Testis (tissue), 3 donors: ENCODE data around the gene ITPK1. TPM values are rescaled to one million over a fixed set of nuclear protein-coding genes. Genes with fewer than 3 reads are reported as not detected.

ENCODE experiments used
- DNase-seq: peaks from one replicate; pipeline ENCODE4 v3.0.0-alpha.2; 2019
- H3K27ac ChIP-seq, 2 donors: fragments of 200-600 bp; sonication (generic); one replicate each; pipeline ENCODE4 v1.5.1; 2019
- H3K27me3 ChIP-seq: fragments of 200-600 bp; sonication (generic); one replicate; pipeline ENCODE4 v1.5.1; 2019
- H3K36me3 ChIP-seq: fragments of 200-600 bp; sonication (generic); one replicate; pipeline ENCODE4 v1.5.1; 2017; ENCODE audit warnings: low read depth; ENCODE audit errors: missing control alignments
- H3K4me1 ChIP-seq: fragments of 200-600 bp; sonication (generic); one replicate; pipeline ENCODE4 v1.5.1; 2019
- H3K4me3 ChIP-seq, 2 donors: fragments of 200-600 bp; sonication (generic); one replicate each; pipeline ENCODE4 v1.5.1; 2017 to 2019
- H3K9me3 ChIP-seq: fragments of 200-600 bp; sonication (generic); one replicate; pipeline ENCODE4 v1.5.1; 2017
- POLR2A ChIP-seq: fragments of 450-650 bp; IDR thresholded peaks from one replicate; pipeline ENCODE4 v1.6.1; 2017; ENCODE audit warnings: antibody characterized with exemption, mild to moderate bottlenecking, moderate library complexity
- WGBS, 2 donors: methylation state at CpG; one replicate each; pipeline ENCODE4 v1.1.5; 2018; 5-methylcytosine and 5-hydroxymethylcytosine counted together
- intact Hi-C: fragments of 100-400 bp; cut with DNase I; formaldehyde crosslinking; loops from one replicate; pipeline ENCODE4 v1.15.1; 2023; ENCODE audit warnings: low total_unique reads
- polyA plus RNA-seq: library from polyadenylated mRNA; stranded (reverse); fragments of 350-450 nt; fragmentation: Illumina TruSeq; extraction: RNeasy Lipid Tissue Mini Kit (QIAGEN cat#74804); gene quantifications from one replicate; pipeline ENCODE4 v1.2.3, GENCODE V29; 2014; ENCODE audit warnings: low read depth, low replicate concordance; ENCODE audit not compliant: insufficient read depth
- total RNA-seq, 2 donors: library from RNA; depleted of rRNA; stranded (reverse); fragments of >200 nt; gene quantifications; one replicate each; pipeline ENCODE4 v1.2.3, GENCODE V29; 2016
- TF ChIP-seq, protein P1 (sequence below), 3 experiments: fragments of 450-650 bp in 2 of 3; fragments of 200-600 bp in 1 of 3; sonication (generic) in 1 of 3; IDR thresholded peaks; one replicate each; pipeline ENCODE4 v1.5.1; 2016 to 2019; ENCODE audit warnings: antibody characterized with exemption in 3 of 3, mild to moderate bottlenecking in 2 of 3, moderate library complexity in 1 of 3

The ITPK1 gene
- total and polyA plus RNA-seq, 3 donors from 2014 or later: 78.3 to 92.5 (median 90.6) TPM

DNA sequence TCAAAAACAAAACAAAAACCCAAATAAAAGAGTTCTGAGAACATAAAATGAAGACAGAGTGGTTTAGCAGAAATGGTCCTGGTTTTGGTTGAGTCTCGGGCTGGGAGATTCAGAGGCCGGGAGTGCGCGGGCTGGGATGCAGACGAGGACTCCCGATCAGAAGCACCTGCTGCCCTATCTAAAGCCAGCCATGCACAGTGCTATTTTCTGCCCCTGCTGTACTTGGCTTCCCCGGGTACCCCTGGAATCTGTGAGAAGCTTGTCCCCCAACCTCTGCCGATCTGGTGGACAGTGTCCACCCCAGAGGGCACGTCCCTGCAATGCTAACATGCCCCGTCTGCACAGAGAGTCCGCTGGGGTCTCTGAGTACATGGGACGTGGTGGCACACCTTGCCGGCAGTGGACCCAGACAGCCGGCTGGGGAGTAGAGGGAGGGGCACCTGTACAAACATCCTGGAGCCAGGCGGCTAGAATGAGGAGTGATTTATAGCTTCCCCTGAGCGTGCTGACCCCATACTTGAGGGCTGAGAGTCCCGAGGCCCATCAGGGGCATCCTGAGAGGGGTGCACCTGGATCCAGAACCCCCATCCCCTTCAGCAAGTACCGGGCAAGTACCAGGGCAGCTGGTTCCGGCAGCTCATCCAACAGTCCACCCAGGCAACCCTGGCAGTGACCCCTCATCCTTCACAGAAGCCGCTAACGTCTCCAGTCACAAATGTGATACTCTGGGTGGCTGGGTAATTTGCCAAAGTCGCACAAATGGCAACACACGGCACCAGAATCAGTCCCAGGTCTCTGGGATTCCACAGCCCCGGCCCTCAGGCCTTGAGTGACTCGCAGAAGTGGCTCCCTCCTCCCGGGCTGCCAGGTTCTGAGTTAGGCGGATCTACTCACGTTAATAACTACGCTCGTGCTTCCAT lies 155.7 kb downstream of the ITPK1 start:
- WGBS, 2 donors: 89 to 90% methylated on average over 22 to 30 of the region's 30 CpGs
- Histone ChIP-seq H3K9me3 (no peaks in the 10 kb centered on the region), H3K27me3 (no peaks in the 10 kb centered on the region), H3K4me1 (peaks cover 12% of the 10 kb centered on the region), H3K27ac (no peak overlapping the region), H3K4me3 (no peak overlapping the region), H3K36me3 (no peaks in the 10 kb centered on the region)
- no peak for DNase-seq
- TF ChIP-seq POLR2A: no peak
- TF ChIP-seq, protein P1, sequence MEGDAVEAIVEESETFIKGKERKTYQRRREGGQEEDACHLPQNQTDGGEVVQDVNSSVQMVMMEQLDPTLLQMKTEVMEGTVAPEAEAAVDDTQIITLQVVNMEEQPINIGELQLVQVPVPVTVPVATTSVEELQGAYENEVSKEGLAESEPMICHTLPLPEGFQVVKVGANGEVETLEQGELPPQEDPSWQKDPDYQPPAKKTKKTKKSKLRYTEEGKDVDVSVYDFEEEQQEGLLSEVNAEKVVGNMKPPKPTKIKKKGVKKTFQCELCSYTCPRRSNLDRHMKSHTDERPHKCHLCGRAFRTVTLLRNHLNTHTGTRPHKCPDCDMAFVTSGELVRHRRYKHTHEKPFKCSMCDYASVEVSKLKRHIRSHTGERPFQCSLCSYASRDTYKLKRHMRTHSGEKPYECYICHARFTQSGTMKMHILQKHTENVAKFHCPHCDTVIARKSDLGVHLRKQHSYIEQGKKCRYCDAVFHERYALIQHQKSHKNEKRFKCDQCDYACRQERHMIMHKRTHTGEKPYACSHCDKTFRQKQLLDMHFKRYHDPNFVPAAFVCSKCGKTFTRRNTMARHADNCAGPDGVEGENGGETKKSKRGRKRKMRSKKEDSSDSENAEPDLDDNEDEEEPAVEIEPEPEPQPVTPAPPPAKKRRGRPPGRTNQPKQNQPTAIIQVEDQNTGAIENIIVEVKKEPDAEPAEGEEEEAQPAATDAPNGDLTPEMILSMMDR (IDR thresholded peaks at IDR 0.05): no peak
- intact Hi-C loops: no loop called here

DNA sequence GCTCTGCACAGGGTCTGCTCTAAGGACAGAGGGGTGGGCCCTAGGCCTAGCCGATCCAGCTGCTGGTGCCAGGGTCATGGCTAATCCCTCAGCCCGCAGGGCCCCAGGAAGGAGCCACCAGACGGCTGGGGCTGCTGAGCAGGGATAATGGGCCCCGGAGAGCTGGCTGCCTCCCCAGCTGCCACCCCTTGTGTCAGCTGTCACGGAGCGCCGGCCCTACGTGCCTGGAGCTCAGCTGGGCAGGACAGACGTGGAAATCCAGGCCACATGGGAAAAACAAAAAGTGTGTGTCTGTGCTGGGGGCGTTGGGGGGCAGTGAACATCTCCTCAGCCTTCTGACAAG lies 156.6 kb downstream of the ITPK1 start:
- no peak for TF ChIP-seq POLR2A
- TF ChIP-seq, protein P1 (IDR thresholded peaks at IDR 0.05): no peak
- no peak for DNase-seq
- no peaks in the 10 kb centered on the region for H3K36me3 ChIP-seq
- peaks cover 7% of the 10 kb centered on the region for H3K4me1 ChIP-seq
- no peaks in the 10 kb centered on the region for H3K9me3 ChIP-seq
- intact Hi-C loops: no loop called here
- 66 to 90% methylated on average over 7 to 10 of the region's 10 CpGs for WGBS, 2 donors
- no peak overlapping the region for H3K4me3 ChIP-seq
- no peaks in the 10 kb centered on the region for H3K27me3 ChIP-seq
- H3K27ac ChIP-seq: no peak overlapping the region

DNA sequence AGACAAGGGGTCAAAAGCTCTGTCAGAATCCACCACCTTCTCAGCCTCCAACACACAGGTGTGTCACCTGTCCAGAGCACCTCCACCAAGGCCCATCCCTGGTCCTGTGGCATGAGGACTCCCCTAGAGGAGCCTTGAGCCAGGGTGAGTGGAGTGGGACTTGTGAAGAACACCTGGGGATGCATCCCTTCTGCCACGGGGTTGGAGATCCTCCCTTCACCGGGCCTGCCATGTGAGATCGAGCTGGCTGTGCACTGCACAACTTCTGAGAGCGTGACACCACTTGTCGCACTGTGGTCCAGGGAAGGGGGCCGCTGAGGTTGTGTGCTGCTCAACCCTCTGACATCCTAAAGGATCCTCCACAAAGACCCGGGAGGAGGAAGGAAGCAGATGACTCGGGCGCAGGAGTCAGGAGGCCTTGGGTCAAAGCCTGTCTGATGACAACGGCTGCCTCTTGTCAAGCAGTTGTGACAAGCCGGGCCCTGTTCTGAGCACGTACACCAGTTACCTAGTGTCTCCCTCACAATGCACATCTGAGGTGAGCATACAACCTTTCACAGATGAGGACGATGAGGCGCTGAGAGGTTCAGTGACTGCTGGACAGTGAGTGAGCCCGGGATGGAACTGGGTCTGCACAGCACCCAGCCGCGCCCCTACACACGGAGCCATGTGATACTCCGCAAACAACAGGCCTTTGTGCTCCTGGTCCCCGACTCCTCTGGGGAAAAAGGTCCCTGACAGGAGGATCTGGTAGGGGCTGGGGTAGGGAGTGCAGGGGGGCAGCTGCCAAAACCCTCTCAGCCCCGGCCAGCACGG lies 157.1 kb downstream of the ITPK1 start:
- Histone ChIP-seq H3K4me3 (no peak overlapping the region), H3K9me3 (no peaks in the 10 kb centered on the region), H3K36me3 (no peaks in the 10 kb centered on the region), H3K27ac (no peak overlapping the region), H3K4me1 (peaks cover 3% of the 10 kb centered on the region), H3K27me3 (no peaks in the 10 kb centered on the region)
- 87 to 90% methylated on average over 14 to 22 of the region's 22 CpGs for WGBS, 2 donors
- no peak for DNase-seq
- TF ChIP-seq, protein P1 (IDR thresholded peaks at IDR 0.05): no peak
- no peak for TF ChIP-seq POLR2A
- intact Hi-C loops: no loop called here

DNA sequence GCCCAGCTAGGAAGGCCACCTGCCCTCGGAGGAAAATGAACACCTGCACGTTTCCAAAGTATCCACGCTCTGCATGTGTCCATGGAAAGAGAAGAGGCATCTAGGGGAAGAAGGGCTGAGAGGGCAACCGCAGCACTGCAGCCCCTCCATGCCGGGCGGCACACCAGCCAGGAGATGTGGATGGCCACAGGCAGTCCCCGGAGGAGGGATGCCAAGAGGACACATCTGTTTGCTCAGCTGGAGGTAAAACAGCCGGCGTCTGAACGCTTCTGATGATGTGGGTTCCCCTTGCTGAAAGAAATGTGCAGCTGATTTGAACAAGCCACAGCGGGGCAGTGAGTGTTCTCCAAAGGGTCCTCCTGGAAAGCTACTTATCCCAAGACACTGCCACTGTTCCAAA lies 158.8 kb downstream of the ITPK1 start:
- intact Hi-C loops: no loop called here
- H3K36me3 ChIP-seq: no peaks in the 10 kb centered on the region
- no peaks in the 10 kb centered on the region for H3K9me3 ChIP-seq
- TF ChIP-seq, protein P1 (IDR thresholded peaks at IDR 0.05): no peak
- no peak for TF ChIP-seq POLR2A
- 77 to 85% methylated on average over 10 to 11 of the region's 11 CpGs for WGBS, 2 donors
- no peaks in the 10 kb centered on the region for H3K27me3 ChIP-seq
- H3K4me3 ChIP-seq: no peak overlapping the region
- H3K27ac ChIP-seq: no peak overlapping the region
- no peak for DNase-seq
- peaks cover 6% of the 10 kb centered on the region for H3K4me1 ChIP-seq
